Measurements from ENCODE around the gene BCL2L1.

DNA sequence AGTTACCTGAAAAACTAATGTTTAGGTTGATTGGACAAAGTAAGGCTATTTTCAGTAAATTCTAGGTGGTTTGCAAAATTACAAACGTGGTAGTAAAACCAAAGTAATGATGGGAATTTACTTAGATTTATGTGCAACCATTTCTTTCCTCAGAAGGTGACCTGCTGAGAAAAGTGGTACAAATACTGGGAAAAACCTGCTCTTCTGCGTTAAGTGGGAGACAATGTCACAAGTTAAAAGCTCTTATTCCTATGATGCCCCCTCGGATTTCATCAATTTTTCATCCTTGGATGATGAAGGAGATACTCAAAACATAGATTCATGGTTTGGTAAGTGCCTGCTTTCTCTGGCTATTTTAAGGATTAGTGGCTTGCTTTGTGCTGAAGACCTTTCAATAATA, 34.6 kb upstream of the BCL2L1 start:
- TF ChIP-seq POLR2AphosphoS5 (IDR thresholded peaks at IDR 0.05), result no peak
- TF ChIP-seq, protein P1, sequence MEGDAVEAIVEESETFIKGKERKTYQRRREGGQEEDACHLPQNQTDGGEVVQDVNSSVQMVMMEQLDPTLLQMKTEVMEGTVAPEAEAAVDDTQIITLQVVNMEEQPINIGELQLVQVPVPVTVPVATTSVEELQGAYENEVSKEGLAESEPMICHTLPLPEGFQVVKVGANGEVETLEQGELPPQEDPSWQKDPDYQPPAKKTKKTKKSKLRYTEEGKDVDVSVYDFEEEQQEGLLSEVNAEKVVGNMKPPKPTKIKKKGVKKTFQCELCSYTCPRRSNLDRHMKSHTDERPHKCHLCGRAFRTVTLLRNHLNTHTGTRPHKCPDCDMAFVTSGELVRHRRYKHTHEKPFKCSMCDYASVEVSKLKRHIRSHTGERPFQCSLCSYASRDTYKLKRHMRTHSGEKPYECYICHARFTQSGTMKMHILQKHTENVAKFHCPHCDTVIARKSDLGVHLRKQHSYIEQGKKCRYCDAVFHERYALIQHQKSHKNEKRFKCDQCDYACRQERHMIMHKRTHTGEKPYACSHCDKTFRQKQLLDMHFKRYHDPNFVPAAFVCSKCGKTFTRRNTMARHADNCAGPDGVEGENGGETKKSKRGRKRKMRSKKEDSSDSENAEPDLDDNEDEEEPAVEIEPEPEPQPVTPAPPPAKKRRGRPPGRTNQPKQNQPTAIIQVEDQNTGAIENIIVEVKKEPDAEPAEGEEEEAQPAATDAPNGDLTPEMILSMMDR (IDR thresholded peaks at IDR 0.05 in 8 of 11, conservative IDR thresholded peaks at IDR 0.05 in 3 of 11), result no peak
